Heart right ventricle (tissue), 16 donors: ENCODE data around the gene AHSP. TPM values are rescaled to one million over a fixed set of nuclear protein-coding genes. Genes with fewer than 3 reads are reported as not detected.
"Not testable (repeated sequence)": the region's sequence is repeated elsewhere in the genome, so short reads cannot be mapped to it uniquely, and the experiment has no call there.

Experiments used
- ATAC-seq, 8 donors: fragments of 200-7000 bp; cut with Tn5 transposase; one replicate each; pipeline ENCODE4 v1.9.1; 2020; ENCODE audit warnings: mild to moderate bottlenecking in 8 of 8, moderate library complexity in 8 of 8, moderate number of reproducible peaks in 1 of 8
- DNase-seq, 2 donors: peaks; one replicate each; pipeline ENCODE4 v3.0.0-alpha.2; 2020
- H3K27ac ChIP-seq, 10 donors: fragments of 200-600 bp; sonication (generic) in 2 of 10; one replicate each; pipeline versions ENCODE4 v1.5.0 to v1.8.0; 2020 to 2022; ENCODE audit warnings: mild to moderate bottlenecking in 3 of 10
- H3K27me3 ChIP-seq, 7 donors: fragments of 200-600 bp; one replicate each; pipeline ENCODE4 v1.8.0; 2021 to 2022; ENCODE audit warnings: mild to moderate bottlenecking in 2 of 7
- H3K36me3 ChIP-seq, 9 donors: fragments of 200-600 bp; sonication (generic) in 1 of 9; one replicate each; pipeline versions ENCODE4 v1.5.0 to v1.8.0; 2020 to 2022; ENCODE audit warnings: mild to moderate bottlenecking in 2 of 9
- H3K4me1 ChIP-seq, 9 donors: fragments of 200-600 bp; sonication (generic) in 1 of 9; one replicate each; pipeline versions ENCODE4 v1.5.0 to v1.8.0; 2020 to 2022; ENCODE audit warnings: mild to moderate bottlenecking in 4 of 9
- H3K4me3 ChIP-seq, 10 donors: fragments of 200-600 bp; sonication (generic) in 2 of 10; one replicate each; pipeline versions ENCODE4 v1.5.0 to v1.8.0; 2020 to 2022; ENCODE audit warnings: mild to moderate bottlenecking in 7 of 10, moderate library complexity in 2 of 10
- H3K9me3 ChIP-seq, 11 donors: fragments of 200-600 bp in 10 of 11; sonication (generic) in 2 of 11; one replicate each; pipeline versions ENCODE4 v1.5.0 to v1.8.0; 2013 to 2022; ENCODE audit warnings: mild to moderate bottlenecking in 2 of 11, control low read depth in 1 of 11, moderate library complexity in 1 of 11
- WGBS, 2 donors: extraction: QIAGEN DNeasy Blood & Tissue Kit; methylation state at CpG; one replicate each; pipeline ENCODE4 v1.1.7; 2013; ENCODE audit warnings: inconsistent platforms in 1 of 2; 5-methylcytosine and 5-hydroxymethylcytosine counted together
- intact Hi-C, 10 donors: fragments of 100-400 bp; cut with DNase I; formaldehyde crosslinking; loops; one replicate each; pipeline versions ENCODE4 v1.11.1 to v1.14.2; 2022
- polyA plus RNA-seq, 2 donors: library from polyadenylated mRNA; stranded (reverse); fragments of 200-250 nt; gene quantifications; one replicate each; pipeline ENCODE4 v1.2.3, GENCODE V29; 2013
- total RNA-seq, 10 donors: library from RNA; stranded (reverse); fragmentation: NEBNext Ultra II Directional in 3 of 10; extraction: Animal tissue kit (Norgen Biotek cat#: 25700) in 3 of 10; gene quantifications; one replicate each; pipeline versions ENCODE4 v1.2.1 to v1.2.4, GENCODE V29; 2021 to 2023
- TF ChIP-seq, protein P1 (sequence below), 9 donors: fragments of 200-600 bp; sonication (generic) in 2 of 9; IDR thresholded peaks; one replicate each; pipeline versions ENCODE4 v1.5.0 to v1.8.0; 2021 to 2022; ENCODE audit warnings: antibody characterized with exemption in 9 of 9, mild to moderate bottlenecking in 5 of 9, moderate library complexity in 1 of 9
- donor health status: Arrhythmogenic right ventricular cardiomyopathy.
- donor health status: ischemic (EF 13 %, LVEDD 7.1; RV severe dilation, severe dysfunction).
- donor health status: healthy with polysubstance abuse.
- donor health status: DM: no; HTN: yes; CAD: no.
- donor health status: DM: no; HTN: no; CAD: no.
- donor health status: ischemic (EF 25% LVEDD 6.9; RV normal size, moderate dysfunction).
- donor health status: ischemic (EF 25% LVEDD 5.7; RV mildly dilated, moderate dysfunction).
- donor health status: healthy.
- donor health status: DM: yes; HTN: yes; CAD: no.
- donor health status: Ischemic cardiomyopathy.
- donor health status: ischemic (EF 35%, LVEDD 5.7; RV mildly dilated, moderate dysfunction).
- donor health status: nonischemic (EF 11% LVEDD 7.7; RV severe dilation, severe dysfunction).
- donor health status: DM: yes; HTN: yes; CAD: no.
- donor health status: PGD.
- donor health status: ischemic (EF 29% LVEDD 5.4; RV normal size, mild dysfunction).
- donor health status: nonischemic (EF 23%, LVEDD 6.1; RV moderate dilation, normal function).

The AHSP gene
- total and polyA plus RNA-seq, 12 donors = not detected

DNA sequence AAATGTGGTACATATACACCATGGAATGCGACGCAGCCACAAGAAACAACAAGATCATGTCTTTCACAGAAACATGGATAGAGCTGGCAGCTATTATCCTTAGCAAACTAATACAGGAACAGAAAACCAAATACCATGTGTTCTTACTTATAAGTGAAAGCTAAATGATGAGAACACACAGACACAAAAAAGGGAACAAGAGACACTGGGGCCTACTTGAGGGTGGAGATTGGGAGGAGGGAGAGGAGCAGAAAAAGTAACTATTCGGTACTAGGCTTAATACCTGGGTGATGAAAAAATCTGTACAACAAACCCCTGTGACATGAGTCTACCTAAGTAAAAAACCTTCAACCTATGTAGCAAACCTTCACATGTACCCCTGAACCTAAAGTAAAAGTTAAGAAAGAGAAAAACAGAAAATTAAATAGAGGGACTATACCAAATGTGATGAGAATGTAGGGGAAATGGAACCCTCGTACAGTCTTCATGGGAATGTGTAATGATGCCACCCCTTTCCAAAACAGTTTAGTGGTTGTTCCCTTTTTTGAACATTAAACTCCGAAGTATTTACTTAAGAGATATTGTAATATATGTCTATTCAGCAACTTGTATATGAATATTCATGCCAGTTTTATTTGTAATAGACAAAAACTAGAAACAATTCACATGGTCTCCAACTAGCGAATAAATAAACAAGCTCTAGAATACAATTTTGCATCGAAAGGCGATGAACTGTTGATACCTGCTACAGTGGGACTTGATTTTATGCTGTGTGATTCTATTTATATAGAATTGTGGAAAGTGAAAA lies 33.9 kb downstream of the AHSP start:
- ATAC-seq = no peak
- WGBS, 2 donors = 85% methylated on average over 8 of the region's 8 CpGs
- DNase-seq = no peak
- H3K27me3 ChIP-seq = peaks cover 0 to 38% (median 17%) of the 10 kb centered on the region in 7 donors
- peaks cover 0 to 7% (median 0%) of the 10 kb centered on the region in 11 donors for H3K9me3 ChIP-seq
- TF ChIP-seq, protein P1, sequence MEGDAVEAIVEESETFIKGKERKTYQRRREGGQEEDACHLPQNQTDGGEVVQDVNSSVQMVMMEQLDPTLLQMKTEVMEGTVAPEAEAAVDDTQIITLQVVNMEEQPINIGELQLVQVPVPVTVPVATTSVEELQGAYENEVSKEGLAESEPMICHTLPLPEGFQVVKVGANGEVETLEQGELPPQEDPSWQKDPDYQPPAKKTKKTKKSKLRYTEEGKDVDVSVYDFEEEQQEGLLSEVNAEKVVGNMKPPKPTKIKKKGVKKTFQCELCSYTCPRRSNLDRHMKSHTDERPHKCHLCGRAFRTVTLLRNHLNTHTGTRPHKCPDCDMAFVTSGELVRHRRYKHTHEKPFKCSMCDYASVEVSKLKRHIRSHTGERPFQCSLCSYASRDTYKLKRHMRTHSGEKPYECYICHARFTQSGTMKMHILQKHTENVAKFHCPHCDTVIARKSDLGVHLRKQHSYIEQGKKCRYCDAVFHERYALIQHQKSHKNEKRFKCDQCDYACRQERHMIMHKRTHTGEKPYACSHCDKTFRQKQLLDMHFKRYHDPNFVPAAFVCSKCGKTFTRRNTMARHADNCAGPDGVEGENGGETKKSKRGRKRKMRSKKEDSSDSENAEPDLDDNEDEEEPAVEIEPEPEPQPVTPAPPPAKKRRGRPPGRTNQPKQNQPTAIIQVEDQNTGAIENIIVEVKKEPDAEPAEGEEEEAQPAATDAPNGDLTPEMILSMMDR (IDR thresholded peaks at IDR 0.05) = no peak
- intact Hi-C loops = no loop called here
- H3K4me1 ChIP-seq = no peaks in the 10 kb centered on the region
- no peak overlapping the region for H3K27ac ChIP-seq
- H3K4me3 ChIP-seq = no peak overlapping the region
- no peaks in the 10 kb centered on the region for H3K36me3 ChIP-seq

DNA sequence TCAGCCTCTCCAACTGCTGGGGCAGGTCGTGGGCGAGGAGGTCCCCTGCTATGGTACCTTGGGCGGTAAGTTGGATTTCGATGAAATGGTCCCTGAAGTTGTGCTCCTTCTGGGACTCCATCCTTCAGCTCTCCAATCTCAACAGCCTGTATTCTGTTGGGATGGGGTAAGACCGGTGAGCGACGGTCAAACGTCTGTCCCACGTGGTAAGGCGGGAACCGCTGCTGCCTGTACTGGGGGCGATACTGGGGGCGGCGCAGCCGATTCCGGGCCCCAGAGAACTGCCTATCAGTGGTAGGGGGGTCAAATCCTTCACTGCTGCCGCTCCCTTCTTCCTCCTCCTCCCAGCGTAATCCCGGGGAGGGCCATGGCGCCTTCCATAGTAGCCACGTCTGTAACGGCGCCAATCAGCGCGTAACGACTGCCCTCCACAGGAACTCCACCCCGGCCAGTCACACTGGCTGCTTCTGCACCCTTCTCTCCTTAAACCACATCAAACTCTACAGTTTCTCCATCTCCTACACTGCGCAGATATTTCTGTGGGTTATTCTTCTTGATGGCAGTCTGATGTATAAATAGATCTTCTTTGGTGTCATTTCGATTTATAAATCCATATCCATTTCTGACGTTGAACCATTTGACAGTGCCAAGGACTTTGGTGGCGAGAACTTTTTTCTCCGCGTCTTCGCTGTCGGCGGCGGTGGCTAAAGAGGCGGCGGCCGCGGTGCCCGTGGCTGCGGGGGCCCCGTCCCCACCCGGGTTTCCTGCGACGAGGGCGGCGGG lies 41.1 kb downstream of the AHSP start:
- 6 to 7% methylated on average over 49 of the region's 49 CpGs for WGBS, 2 donors
- H3K9me3 ChIP-seq = peaks cover 0 to 5% (median 0%) of the 10 kb centered on the region in 11 donors
- DNase-seq (peak in 1 of 2 donors; percentile 20), ATAC-seq (peak in 2 of 8 donors; percentile 34 to 39)
- H3K27ac ChIP-seq = no peak overlapping the region
- peak overlapping the region in 9 of 10 donors; percentile 19 to 39 (median 35) for H3K4me3 ChIP-seq
- TF ChIP-seq, protein P1 (IDR thresholded peaks at IDR 0.05) = peak in 2 of 9 donors; percentile 6 to 19
- H3K27me3 ChIP-seq = peaks cover 0 to 71% (median 46%) of the 10 kb centered on the region in 7 donors
- intact Hi-C loops = no loop called here
- peaks cover 0 to 6% (median 4%) of the 10 kb centered on the region in 9 donors for H3K4me1 ChIP-seq
- H3K36me3 ChIP-seq = no peaks in the 10 kb centered on the region

- peaks cover 0 to 6% (median 4%) of the 10 kb centered on the region in 9 donors for H3K4me1 ChIP-seq
- H3K4me3 ChIP-seq = peak overlapping the region in 9 of 10 donors; percentile 19 to 39 (median 35)
- TF ChIP-seq, protein P1 (IDR thresholded peaks at IDR 0.05) = no peak
- 0 to 2% methylated on average over 39 to 46 of the region's 46 CpGs for WGBS, 2 donors
- DNase-seq (no peak), ATAC-seq (no peak)
- intact Hi-C loops = no loop called here
- no peaks in the 10 kb centered on the region for H3K36me3 ChIP-seq
- H3K27ac ChIP-seq = no peak overlapping the region
- peaks cover 0 to 71% (median 46%) of the 10 kb centered on the region in 7 donors for H3K27me3 ChIP-seq
- H3K9me3 ChIP-seq = peaks cover 0 to 5% (median 0%) of the 10 kb centered on the region in 11 donors
These were observed 41.6 kb downstream of the AHSP start for GRCh38 chr16:31569360-31569717.

DNA sequence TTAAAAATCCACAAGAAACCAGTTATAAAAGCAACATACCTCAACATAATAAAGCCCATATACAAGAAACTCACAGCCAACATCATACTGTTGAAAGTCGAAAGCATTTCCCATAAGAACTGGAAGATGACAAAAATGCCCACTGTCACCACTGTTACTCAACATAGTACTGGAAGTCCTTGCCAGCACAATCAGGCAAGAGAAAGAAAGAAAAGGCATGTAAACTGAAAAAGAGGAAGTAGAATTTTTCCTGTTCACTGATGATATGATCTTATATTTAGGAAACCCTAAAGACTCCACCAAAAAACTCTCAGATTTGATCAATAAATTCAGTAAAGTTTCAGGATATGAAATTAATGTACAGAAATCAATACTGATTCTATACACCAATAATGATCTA lies 45.1 kb downstream of the AHSP start:
- TF ChIP-seq, protein P1 (IDR thresholded peaks at IDR 0.05) = no peak
- Histone ChIP-seq H3K4me1 (peaks cover 0 to 6% (median 4%) of the 10 kb centered on the region in 9 donors), H3K4me3 (no peak overlapping the region), H3K27ac (no peak overlapping the region), H3K27me3 (peaks cover 0 to 51% (median 35%) of the 10 kb centered on the region in 7 donors), H3K36me3 (no peaks in the 10 kb centered on the region), H3K9me3 (peaks cover 0 to 19% (median 5%) of the 10 kb centered on the region in 11 donors)
- intact Hi-C loops = no loop called here
- no peak for DNase-seq
- ATAC-seq = no peak
- 78 to 79% methylated on average over 1 of the region's 1 CpG for WGBS, 2 donors

DNA sequence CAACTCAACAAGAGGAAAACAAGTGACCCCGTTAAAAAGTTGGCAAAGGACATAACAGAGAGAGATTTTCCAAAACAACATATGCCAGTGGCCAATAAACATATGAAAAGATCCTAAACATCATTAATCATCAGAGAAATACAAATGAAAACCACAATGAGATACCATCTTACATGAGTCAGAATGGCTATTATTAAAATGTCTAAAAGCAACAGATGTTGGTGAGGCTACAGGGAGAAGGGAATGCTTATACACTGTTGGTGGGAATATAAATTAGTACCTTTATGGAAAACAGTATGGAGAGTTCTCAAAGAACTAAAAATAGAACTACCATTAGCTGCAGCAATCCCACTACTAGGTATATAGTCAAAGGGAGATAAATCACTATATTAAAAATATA lies 46.5 kb downstream of the AHSP start:
- H3K36me3 ChIP-seq, intact Hi-C loops, H3K27ac ChIP-seq, ATAC-seq, H3K4me1 ChIP-seq, DNase-seq, H3K4me3 ChIP-seq: not testable (repeated sequence)
- Histone ChIP-seq H3K27me3 (peaks cover 0 to 38% (median 22%) of the 10 kb centered on the region in 7 donors), H3K9me3 (peaks cover 0 to 32% (median 5%) of the 10 kb centered on the region in 11 donors)
- WGBS, 2 donors = 25 to 35% methylated on average over 1 of the region's 1 CpG
